Measurements from ENCODE around the gene XPNPEP2. TPM values are rescaled to one million over a fixed set of nuclear protein-coding genes. Genes with fewer than 3 reads are reported as not detected.

Gene XPNPEP2
- total and polyA plus RNA-seq, 4 donors = 0.19 to 23.0 (median 4.9) TPM

DNA sequence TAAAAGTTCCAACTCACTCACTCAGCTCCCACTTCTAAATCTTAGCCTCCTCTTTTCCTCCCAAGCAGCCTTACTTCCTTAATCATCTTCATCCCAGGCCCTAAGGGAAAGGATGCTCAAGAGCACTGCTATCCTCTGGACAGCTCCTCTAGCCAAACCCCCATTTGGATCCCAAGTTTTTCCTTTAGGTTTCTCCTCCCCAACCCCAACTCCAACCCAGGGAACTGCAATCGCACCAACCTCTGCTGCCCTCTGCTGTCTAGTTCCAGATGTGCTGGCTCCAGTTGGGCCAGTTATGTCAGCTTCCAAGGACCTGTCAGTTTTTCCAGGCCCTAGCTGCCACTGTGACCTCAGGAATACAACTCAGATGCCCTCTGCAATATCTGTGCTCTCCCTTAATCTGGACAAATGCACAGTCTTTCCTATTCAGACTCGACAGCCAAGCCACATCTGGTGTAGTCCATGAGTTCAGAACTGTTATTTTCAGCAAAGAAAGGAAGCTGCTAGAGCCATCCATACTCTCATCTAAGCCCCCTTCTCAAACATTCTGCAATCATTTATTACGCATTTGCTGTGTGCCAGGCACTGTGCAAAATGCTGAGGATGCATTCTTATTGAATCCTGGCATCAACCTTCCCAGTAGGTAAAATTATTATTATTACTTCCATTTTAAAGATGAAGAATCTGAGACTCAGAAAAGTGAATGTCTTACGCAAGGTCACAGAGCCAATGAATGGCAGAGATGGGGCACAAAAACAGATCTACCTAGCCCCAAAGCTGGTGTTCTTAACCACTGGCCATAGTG lies 12.3 kb upstream of the XPNPEP2 start:
- no peaks in the 10 kb centered on the region for H3K9me3 ChIP-seq (ENCODE audit: control insufficient read depth in 4 of 4, low read length in 3 of 4)
- H3K27me3 ChIP-seq (ENCODE audit: control insufficient read depth in 4 of 4, insufficient read depth in 4 of 4, low read length in 3 of 4) = no peaks in the 10 kb centered on the region
- H3K27ac ChIP-seq (ENCODE audit: low read depth in 1 of 2, low read length in 2 of 2) = no peak overlapping the region
- no peaks in the 10 kb centered on the region for H3K36me3 ChIP-seq (ENCODE audit: control insufficient read depth in 4 of 4, insufficient read depth in 3 of 4, low read depth in 1 of 4, low read length in 3 of 4)
- 49% methylated on average over 4 of the region's 4 CpGs for WGBS
- no peak overlapping the region for H3K4me3 ChIP-seq (ENCODE audit: low read depth in 1 of 3, low read length in 3 of 3)
- no peaks in the 10 kb centered on the region for H3K4me1 ChIP-seq (ENCODE audit: control insufficient read depth in 4 of 4, insufficient read depth in 4 of 4, low read length in 3 of 4)
- no peak for TF ChIP-seq NR2F2 (IDR thresholded peaks at IDR 0.05)
- TF ChIP-seq, protein P1, sequence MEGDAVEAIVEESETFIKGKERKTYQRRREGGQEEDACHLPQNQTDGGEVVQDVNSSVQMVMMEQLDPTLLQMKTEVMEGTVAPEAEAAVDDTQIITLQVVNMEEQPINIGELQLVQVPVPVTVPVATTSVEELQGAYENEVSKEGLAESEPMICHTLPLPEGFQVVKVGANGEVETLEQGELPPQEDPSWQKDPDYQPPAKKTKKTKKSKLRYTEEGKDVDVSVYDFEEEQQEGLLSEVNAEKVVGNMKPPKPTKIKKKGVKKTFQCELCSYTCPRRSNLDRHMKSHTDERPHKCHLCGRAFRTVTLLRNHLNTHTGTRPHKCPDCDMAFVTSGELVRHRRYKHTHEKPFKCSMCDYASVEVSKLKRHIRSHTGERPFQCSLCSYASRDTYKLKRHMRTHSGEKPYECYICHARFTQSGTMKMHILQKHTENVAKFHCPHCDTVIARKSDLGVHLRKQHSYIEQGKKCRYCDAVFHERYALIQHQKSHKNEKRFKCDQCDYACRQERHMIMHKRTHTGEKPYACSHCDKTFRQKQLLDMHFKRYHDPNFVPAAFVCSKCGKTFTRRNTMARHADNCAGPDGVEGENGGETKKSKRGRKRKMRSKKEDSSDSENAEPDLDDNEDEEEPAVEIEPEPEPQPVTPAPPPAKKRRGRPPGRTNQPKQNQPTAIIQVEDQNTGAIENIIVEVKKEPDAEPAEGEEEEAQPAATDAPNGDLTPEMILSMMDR (IDR thresholded peaks at IDR 0.05; ENCODE audit: low read depth, low read length, missing input control) = peak; percentile 78
- TF ChIP-seq, protein P2, sequence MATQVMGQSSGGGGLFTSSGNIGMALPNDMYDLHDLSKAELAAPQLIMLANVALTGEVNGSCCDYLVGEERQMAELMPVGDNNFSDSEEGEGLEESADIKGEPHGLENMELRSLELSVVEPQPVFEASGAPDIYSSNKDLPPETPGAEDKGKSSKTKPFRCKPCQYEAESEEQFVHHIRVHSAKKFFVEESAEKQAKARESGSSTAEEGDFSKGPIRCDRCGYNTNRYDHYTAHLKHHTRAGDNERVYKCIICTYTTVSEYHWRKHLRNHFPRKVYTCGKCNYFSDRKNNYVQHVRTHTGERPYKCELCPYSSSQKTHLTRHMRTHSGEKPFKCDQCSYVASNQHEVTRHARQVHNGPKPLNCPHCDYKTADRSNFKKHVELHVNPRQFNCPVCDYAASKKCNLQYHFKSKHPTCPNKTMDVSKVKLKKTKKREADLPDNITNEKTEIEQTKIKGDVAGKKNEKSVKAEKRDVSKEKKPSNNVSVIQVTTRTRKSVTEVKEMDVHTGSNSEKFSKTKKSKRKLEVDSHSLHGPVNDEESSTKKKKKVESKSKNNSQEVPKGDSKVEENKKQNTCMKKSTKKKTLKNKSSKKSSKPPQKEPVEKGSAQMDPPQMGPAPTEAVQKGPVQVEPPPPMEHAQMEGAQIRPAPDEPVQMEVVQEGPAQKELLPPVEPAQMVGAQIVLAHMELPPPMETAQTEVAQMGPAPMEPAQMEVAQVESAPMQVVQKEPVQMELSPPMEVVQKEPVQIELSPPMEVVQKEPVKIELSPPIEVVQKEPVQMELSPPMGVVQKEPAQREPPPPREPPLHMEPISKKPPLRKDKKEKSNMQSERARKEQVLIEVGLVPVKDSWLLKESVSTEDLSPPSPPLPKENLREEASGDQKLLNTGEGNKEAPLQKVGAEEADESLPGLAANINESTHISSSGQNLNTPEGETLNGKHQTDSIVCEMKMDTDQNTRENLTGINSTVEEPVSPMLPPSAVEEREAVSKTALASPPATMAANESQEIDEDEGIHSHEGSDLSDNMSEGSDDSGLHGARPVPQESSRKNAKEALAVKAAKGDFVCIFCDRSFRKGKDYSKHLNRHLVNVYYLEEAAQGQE (IDR thresholded peaks at IDR 0.05) = peak; percentile 78
- no peak for TF ChIP-seq YY1 (IDR thresholded peaks at IDR 0.05)
- peak; percentile 86 to 89 for TF ChIP-seq JUND (IDR thresholded peaks at IDR 0.05)
- no peak for TF ChIP-seq HNF4A (conservative IDR thresholded peaks at IDR 0.05)
- TF ChIP-seq, protein P3, sequence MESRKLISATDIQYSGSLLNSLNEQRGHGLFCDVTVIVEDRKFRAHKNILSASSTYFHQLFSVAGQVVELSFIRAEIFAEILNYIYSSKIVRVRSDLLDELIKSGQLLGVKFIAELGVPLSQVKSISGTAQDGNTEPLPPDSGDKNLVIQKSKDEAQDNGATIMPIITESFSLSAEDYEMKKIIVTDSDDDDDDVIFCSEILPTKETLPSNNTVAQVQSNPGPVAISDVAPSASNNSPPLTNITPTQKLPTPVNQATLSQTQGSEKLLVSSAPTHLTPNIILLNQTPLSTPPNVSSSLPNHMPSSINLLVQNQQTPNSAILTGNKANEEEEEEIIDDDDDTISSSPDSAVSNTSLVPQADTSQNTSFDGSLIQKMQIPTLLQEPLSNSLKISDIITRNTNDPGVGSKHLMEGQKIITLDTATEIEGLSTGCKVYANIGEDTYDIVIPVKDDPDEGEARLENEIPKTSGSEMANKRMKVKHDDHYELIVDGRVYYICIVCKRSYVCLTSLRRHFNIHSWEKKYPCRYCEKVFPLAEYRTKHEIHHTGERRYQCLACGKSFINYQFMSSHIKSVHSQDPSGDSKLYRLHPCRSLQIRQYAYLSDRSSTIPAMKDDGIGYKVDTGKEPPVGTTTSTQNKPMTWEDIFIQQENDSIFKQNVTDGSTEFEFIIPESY (IDR thresholded peaks at IDR 0.05) = no peak
- TF ChIP-seq RAD21 (IDR thresholded peaks at IDR 0.05) = peak; percentile 93 to 94
- TF ChIP-seq, protein P4, sequence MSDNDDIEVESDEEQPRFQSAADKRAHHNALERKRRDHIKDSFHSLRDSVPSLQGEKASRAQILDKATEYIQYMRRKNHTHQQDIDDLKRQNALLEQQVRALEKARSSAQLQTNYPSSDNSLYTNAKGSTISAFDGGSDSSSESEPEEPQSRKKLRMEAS (IDR thresholded peaks at IDR 0.05) = no peak
- TF ChIP-seq TAF1 (conservative IDR thresholded peaks at IDR 0.05) = no peak
- peak in 1 of 2 donors; percentile 51 for TF ChIP-seq EGR1 (IDR thresholded peaks at IDR 0.05; ENCODE audit: low read depth in 2 of 2)
- no peak for TF ChIP-seq FOXA2 (IDR thresholded peaks at IDR 0.05)
- TF ChIP-seq HNF4G (IDR thresholded peaks at IDR 0.05) = no peak
- TF ChIP-seq SP1 (IDR thresholded peaks at IDR 0.05) = peak; percentile 9
- peak; percentile 39 to 55 for TF ChIP-seq RXRA (IDR thresholded peaks at IDR 0.05)
- no peak for TF ChIP-seq GABPA (IDR thresholded peaks at IDR 0.05 in 1 of 2, conservative IDR thresholded peaks at IDR 0.05 in 1 of 2)
- TF ChIP-seq, protein P5, sequence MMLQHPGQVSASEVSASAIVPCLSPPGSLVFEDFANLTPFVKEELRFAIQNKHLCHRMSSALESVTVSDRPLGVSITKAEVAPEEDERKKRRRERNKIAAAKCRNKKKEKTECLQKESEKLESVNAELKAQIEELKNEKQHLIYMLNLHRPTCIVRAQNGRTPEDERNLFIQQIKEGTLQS (IDR thresholded peaks at IDR 0.05) = peak; percentile 49
- TF ChIP-seq FOXA1 (IDR thresholded peaks at IDR 0.05) = no peak
- no peak overlapping the region for H3K9ac ChIP-seq (ENCODE audit: low read depth in 1 of 2, low read length in 2 of 2)
- DNase-seq (ENCODE audit: low spot score) = peak; percentile 57

All from liver (tissue), 9 donors.